ENCODE measurements around the gene FARS2. TPM values are rescaled to one million over a fixed set of nuclear protein-coding genes. Genes with fewer than 3 reads are reported as not detected.

The FARS2 gene
- total RNA-seq, 2 experiments from 2014 or later, result 18.4 to 20.0 TPM

DNA sequence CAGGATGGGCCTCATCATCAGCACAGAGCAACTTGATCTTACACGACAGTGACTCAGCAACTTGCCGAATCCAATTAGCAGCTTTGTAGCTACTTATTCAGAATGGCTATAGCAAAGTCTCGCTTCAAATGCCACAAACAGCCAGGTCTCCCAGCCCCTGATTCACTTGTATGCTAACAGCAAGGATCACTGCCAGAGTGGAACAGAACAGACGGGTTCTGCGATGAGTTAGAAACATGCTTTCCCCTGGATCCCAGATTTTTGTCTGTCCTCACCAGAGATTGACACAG is 491.0 kb downstream of the FARS2 start:
- Mint-ChIP-seq H3K36me3 (peaks cover 44% of the 10 kb centered on the region), H3K9me3 (peaks cover 20% of the 10 kb centered on the region), H3K4me3 (no peak overlapping the region), H3K4me1 (peaks cover 3% of the 10 kb centered on the region), H3K27ac (no peak overlapping the region), H3K27me3 (no peaks in the 10 kb centered on the region)
- DNase-seq, result no peak

DNA sequence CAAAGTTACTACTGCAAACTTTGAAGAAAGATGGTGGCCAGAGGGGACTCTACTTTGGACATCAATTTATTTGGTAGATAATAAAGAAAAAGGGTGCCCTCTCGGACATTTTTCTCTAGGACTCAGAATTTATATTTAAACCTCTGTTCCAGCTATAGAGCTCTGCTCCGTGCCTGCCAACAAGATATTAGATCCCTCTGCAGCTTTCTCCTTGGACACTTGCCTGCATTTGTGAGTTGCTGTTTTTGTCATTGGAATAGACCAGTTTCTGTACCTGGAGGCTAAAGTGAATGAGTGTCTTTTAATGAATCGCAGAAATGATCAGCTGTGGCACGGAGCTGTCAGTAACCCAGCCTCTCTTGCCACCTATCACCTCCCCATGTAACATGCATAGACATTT is 491.9 kb downstream of the FARS2 start:
- DNase-seq, result no peak
- Mint-ChIP-seq H3K27me3 (no peaks in the 10 kb centered on the region), H3K36me3 (peaks cover 44% of the 10 kb centered on the region), H3K9me3 (peaks cover 20% of the 10 kb centered on the region), H3K27ac (no peak overlapping the region), H3K4me3 (no peak overlapping the region), H3K4me1 (peaks cover 3% of the 10 kb centered on the region)

DNA sequence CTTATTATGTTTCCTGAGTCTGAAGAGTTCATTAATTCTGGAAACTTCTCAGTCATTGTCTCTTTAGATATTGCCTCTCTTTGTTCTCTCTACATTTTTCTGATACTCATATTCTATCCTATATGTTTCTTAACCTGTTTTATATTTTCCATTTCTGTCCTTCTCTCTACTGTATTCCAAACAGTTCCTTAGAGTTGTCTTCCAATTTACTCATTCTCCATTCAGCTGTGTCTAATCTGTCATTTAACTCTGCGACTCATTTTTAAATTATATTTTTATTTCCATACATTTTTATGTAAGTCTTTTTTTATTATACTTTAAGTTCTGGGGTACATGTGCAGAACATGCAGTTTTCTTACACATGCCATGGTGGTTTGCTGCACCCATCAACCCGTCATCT is 493.6 kb downstream of the FARS2 start:
- no peaks in the 10 kb centered on the region for H3K27me3 Mint-ChIP-seq
- H3K4me3 Mint-ChIP-seq, result no peak overlapping the region
- H3K27ac Mint-ChIP-seq, result no peak overlapping the region
- DNase-seq, result no peak
- H3K9me3 Mint-ChIP-seq, result peaks cover 20% of the 10 kb centered on the region
- H3K36me3 Mint-ChIP-seq, result peaks cover 40% of the 10 kb centered on the region
- H3K4me1 Mint-ChIP-seq, result peaks cover 3% of the 10 kb centered on the region

DNA sequence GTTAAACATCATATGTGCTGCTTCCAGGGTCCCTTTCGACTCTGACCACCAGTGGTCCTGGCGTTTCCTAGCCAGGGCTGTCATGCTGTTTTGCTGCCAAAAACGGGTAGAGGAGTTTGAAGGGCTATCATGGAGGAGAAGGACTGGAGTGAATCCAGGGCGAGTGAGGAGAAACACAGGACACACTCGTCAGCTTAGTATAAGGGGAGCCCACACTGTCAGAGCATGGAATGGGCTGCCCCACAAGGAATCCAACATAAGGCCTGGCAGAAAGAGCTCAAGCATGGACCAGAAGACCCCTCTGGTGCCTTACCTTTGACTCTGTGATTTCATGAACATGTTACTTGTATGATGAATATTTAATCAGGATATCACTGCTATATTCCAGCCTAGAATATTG is 498.3 kb downstream of the FARS2 start:
- H3K36me3 Mint-ChIP-seq, result peaks cover 12% of the 10 kb centered on the region
- no peaks in the 10 kb centered on the region for H3K27me3 Mint-ChIP-seq
- H3K4me1 Mint-ChIP-seq, result peaks cover 2% of the 10 kb centered on the region
- no peak overlapping the region for H3K27ac Mint-ChIP-seq
- H3K9me3 Mint-ChIP-seq, result peaks cover 10% of the 10 kb centered on the region
- no peak overlapping the region for H3K4me3 Mint-ChIP-seq
- DNase-seq, result no peak

DNA sequence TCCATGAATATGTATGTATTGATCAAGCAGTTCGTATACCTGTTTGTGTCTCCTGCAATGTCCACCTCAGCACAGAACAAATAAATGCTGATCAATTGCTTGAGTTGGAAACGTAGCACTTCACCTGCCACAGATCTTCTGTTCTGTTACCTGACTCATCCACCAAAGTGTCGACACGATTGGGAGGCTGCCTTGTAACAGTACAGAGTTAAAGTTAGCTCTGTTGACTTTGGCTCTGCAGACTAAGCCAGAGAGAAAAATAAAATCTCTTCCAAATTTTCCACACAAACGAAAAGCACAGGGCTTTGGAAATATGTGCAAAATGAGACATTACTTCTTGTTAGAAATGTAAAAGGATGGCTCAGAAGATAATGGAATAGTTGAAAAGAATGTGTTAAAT is 500.1 kb downstream of the FARS2 start:
- Mint-ChIP-seq H3K27ac (no peak overlapping the region), H3K9me3 (peaks cover under 1% of the 10 kb centered on the region), H3K36me3 (peaks cover under 1% of the 10 kb centered on the region), H3K4me3 (no peak overlapping the region), H3K4me1 (peaks cover 8% of the 10 kb centered on the region), H3K27me3 (no peaks in the 10 kb centered on the region)
- DNase-seq, result no peak

DNA sequence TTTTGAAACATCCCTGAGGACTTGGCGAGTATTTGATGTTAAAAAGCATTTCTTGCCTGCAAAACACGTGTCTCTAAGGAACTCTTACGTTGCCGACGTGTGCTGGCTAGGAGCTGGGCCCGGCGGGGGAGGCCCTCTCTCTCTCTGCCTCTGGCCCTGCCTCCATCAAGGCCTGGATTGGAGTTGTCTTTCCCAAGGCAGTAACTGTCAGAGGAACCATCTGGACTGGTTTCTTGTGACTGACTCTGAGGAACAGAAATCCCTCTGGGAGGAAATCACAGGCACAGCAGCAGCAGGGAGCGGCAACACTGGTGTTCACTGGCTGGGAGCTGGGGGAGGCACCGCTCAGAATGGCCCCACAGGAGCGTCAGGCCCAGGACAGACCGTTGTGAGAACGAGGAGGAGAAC is 501.3 kb downstream of the FARS2 start:
- no peaks in the 10 kb centered on the region for H3K27me3 Mint-ChIP-seq
- H3K4me1 Mint-ChIP-seq, result peaks cover 8% of the 10 kb centered on the region
- no peak overlapping the region for H3K27ac Mint-ChIP-seq
- peaks cover 3% of the 10 kb centered on the region for H3K36me3 Mint-ChIP-seq
- H3K9me3 Mint-ChIP-seq, result peaks cover 2% of the 10 kb centered on the region
- no peak overlapping the region for H3K4me3 Mint-ChIP-seq
- DNase-seq, result no peak

DNA sequence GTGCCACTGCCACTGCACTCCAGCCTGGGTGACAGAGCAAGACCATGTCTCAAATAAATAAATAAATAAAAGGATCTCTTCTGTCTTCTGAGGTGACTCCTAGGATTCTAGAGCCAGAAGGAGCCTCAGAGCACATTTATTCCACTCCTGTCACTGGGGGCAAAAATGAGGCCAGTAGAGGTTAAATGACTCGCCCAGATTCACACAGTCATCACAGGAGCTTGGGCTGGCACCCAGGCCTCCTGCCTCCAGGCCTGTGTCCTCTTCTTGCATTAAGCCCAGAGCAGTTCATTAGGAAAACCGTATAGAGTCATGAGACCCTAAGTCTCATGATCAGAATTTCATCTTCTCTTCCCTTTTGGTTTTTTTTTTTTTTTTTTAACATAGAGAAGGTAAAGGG is 502.1 kb downstream of the FARS2 start:
- DNase-seq, result no peak
- Mint-ChIP-seq H3K27me3 (no peaks in the 10 kb centered on the region), H3K36me3 (peaks cover 8% of the 10 kb centered on the region), H3K4me3 (no peak overlapping the region), H3K27ac (no peak overlapping the region), H3K9me3 (peaks cover 2% of the 10 kb centered on the region), H3K4me1 (peaks cover 8% of the 10 kb centered on the region)

DNA sequence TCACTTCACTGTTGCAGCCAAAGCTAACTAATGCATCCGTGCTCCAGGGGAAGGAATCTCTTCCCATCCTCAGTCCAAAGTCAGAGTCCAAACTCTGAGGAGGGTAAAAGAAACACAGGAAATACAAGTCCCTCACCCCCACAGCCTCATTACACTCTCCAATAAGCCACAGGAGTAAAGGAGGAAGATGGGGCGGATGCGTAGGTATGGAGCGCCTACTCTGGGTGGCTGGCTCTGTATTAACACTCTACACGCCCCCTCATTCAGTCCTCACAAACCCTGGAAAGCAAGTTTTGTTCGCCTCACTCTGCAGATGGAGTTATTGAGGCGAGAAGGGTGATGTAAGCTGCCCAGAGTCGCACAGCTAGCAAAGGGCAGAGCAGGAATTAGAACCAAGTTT is 502.6 kb downstream of the FARS2 start:
- Mint-ChIP-seq H3K9me3 (peaks cover 6% of the 10 kb centered on the region), H3K4me3 (no peak overlapping the region), H3K4me1 (peaks cover 8% of the 10 kb centered on the region), H3K27ac (no peak overlapping the region), H3K36me3 (peaks cover 12% of the 10 kb centered on the region), H3K27me3 (no peaks in the 10 kb centered on the region)
- DNase-seq, result no peak

DNA sequence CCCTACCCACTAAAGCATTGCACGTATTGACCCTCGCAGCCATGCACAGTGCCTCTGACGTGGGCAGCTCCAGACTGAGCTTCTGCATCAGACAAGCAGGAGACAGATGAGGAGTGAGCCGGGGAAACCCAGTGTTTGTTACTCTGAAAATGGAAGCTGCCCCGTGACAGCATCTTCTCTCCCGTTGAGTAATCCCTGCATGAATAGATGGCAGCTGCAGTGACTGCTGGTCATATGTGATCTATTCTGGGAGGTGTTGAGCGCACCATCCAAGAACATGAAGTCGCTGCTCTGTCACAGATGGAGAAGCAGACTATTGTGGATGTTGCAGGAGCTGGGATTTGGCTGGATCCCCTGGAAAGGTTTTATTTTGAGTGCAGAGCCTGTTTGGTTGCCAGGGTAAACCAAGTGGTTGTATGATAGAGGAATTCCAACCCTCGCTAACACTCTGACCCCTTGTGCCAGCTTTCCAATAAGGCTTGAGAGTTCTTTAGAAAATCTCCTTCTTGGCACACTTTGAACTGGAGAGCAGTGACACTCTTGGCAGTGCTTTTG is 503.2 kb downstream of the FARS2 start:
- Mint-ChIP-seq H3K36me3 (peaks cover 15% of the 10 kb centered on the region), H3K9me3 (peaks cover 7% of the 10 kb centered on the region), H3K27ac (no peak overlapping the region), H3K27me3 (no peaks in the 10 kb centered on the region), H3K4me1 (peaks cover 8% of the 10 kb centered on the region), H3K4me3 (no peak overlapping the region)
- DNase-seq, result no peak

DNA sequence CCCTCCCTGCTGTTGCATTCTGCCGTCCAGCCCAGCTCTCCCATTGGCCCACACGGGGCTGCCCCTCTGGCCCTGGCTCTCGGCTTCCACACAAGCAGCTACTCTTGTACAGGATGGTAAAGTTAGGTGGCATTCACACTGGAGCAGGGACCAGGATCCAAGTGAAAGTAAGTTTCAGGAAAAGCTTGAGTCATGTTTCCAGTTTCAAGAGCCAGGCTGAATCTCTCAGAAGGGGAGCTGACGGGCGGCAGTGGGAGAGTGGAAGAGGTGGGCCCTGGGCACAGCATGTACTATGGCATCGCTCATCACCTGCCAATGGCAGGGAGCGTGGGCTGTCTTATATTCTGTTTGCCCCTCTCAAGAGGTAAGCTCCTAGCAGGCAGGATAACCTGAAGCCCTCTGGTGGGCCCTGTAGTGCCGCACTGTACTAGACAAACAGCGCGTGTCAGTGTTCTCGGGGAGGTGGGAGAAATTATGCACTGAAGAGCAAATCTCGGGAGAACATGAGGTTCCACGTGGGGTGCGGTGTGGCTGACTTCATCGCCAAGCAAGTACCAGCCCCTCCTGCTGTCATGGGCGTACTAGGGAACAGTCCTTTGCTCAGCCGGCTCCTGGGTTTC is 503.9 kb downstream of the FARS2 start:
- H3K4me1 Mint-ChIP-seq, result peaks cover 8% of the 10 kb centered on the region
- DNase-seq, result no peak
- H3K27me3 Mint-ChIP-seq, result no peaks in the 10 kb centered on the region
- H3K27ac Mint-ChIP-seq, result no peak overlapping the region
- no peak overlapping the region for H3K4me3 Mint-ChIP-seq
- peaks cover 15% of the 10 kb centered on the region for H3K36me3 Mint-ChIP-seq
- H3K9me3 Mint-ChIP-seq, result peaks cover 7% of the 10 kb centered on the region

DNA sequence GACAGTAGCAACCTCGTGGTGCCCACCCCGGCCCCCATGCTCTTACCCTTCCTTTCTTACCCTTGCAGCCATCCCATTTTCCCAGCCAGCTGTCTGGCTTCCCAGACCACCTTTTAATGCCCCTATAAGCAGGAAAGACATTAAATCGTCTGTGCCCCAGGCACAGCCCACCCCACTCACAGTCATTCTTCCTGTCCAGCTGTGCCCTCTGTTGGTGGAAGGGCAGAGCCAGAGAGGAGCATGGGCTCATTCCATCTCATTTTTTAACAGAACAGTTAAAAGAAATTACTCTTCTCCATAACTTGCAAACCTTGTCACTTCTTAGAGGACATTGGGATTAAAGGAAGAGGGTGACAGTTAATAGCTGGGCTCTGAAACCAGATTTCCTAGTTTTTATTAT is 504.9 kb downstream of the FARS2 start:
- Mint-ChIP-seq H3K36me3 (peaks cover 15% of the 10 kb centered on the region), H3K27ac (no peak overlapping the region), H3K9me3 (peaks cover 7% of the 10 kb centered on the region), H3K27me3 (no peaks in the 10 kb centered on the region), H3K4me3 (no peak overlapping the region), H3K4me1 (peaks cover 8% of the 10 kb centered on the region)
- no peak for DNase-seq

DNA sequence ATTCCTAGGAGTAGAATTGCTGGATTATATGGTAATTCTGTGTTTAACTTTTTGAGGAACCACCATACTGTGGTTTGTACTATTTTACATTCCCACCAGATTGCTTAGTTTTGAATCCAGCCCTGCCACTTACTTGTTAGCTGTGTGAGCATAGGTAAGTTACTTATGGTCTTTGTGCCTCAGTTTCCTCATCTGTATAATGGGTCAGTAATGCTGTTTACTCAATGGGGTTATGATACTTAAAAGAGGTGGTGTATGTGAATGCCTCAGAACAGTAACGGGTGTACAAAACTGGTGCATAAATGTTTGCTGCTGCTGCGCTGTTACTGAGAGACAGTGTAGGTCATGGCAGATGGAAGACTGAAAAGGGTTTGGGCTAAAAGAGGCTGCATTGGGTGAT is 506.2 kb downstream of the FARS2 start:
- DNase-seq, result no peak
- H3K4me3 Mint-ChIP-seq, result no peak overlapping the region

DNA sequence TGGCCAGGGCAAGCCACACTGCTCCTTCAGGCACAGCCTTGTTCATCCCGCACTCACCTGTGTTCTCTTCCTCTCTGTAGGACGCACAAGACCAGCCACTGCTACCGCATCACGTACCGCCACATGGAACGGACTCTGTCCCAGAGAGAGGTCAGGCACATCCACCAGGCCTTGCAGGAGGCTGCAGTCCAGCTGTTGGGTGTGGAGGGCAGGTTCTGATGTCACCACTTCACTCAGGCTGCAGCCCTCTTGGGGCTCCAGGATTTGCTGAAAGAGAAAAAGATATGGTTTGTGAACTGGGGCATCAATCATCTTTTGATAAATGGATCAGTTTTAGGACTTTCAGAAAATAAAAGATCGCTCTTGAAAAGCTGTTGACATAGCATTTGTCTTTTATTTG is 509.9 kb downstream of the FARS2 start:
- H3K27ac Mint-ChIP-seq, result no peak overlapping the region
- no peaks in the 10 kb centered on the region for H3K27me3 Mint-ChIP-seq
- no peak for DNase-seq
- H3K4me1 Mint-ChIP-seq, result peaks cover under 1% of the 10 kb centered on the region
- no peak overlapping the region for H3K4me3 Mint-ChIP-seq
- peaks cover 7% of the 10 kb centered on the region for H3K9me3 Mint-ChIP-seq
- H3K36me3 Mint-ChIP-seq, result peaks cover 22% of the 10 kb centered on the region

More for the DNA sequence above, 506.2 kb downstream of the FARS2 start:
- Mint-ChIP-seq H3K27ac (no peak overlapping the region), H3K4me1 (peaks cover 8% of the 10 kb centered on the region), H3K27me3 (no peaks in the 10 kb centered on the region), H3K36me3 (peaks cover 15% of the 10 kb centered on the region), H3K9me3 (peaks cover 7% of the 10 kb centered on the region)

DNA sequence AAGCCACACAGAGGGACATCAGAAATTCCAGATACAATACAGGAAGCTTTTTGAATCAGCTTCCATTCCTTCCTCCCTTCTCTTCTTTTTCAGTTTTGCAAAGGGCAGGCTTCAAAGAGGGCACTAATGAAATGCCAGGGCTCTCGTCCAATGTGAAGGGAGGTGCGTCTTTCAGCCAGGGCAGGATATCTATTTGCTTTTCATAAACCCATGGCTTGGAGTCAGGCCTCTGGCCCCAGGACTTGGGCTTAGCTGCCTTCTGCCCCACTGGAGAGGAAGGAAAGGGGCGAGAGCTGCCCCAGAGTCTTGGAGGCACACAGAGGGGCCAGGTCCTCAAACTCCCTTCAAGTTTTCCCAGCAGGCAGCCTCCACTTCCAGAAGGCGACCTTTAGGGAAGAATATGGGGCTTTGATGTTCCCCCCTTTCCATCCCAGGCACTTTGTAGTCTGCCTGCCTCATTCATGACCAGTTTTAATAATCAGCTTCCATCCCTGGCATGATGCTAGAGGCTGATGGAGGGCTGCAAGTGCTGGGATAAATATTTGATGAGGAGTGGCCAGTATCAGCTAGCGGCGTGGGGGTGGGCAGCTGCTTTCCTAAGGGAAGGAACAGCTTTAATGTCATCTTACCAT is 510.6 kb downstream of the FARS2 start:
- Mint-ChIP-seq H3K4me3 (no peak overlapping the region), H3K27me3 (no peaks in the 10 kb centered on the region), H3K36me3 (peaks cover 22% of the 10 kb centered on the region), H3K9me3 (peaks cover 5% of the 10 kb centered on the region), H3K27ac (no peak overlapping the region), H3K4me1 (no peaks in the 10 kb centered on the region)
- DNase-seq, result no peak

DNA sequence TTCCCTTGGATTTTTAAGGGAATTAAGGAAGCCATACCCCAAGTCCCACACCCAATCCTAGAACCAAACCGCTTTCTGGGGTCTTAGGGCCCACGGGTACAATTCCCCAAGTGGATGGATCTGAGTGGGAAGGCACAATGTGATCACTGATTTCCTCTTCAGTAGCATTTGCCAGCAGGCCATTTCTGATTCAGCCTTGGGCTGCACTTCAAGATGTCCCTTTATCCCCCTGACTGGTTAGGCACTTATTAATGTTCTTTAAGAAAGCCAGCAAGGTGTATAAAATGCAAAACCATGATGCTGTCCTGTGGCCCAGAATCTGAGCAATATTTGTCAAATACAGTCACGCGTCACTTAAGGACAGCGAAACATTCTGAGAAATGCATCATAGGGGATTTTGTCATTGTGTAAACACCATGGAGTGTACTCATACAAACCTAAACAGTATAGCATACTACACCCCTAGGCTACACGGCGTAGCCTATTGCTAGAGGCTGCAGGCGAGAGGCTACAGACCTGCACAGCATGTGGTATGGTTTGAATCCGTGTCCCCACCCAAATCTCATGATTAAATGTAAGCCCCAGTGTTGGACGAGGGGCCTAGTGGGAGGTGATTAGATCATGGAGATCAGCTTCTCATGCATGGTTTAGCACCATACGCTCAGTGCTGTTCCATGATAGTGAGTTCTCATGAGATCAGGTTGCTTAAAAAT is 511.3 kb downstream of the FARS2 start:
- Mint-ChIP-seq H3K4me3 (no peak overlapping the region), H3K27me3 (no peaks in the 10 kb centered on the region), H3K4me1 (no peaks in the 10 kb centered on the region), H3K36me3 (peaks cover 19% of the 10 kb centered on the region), H3K27ac (no peak overlapping the region), H3K9me3 (peaks cover 5% of the 10 kb centered on the region)
- no peak for DNase-seq

DNA sequence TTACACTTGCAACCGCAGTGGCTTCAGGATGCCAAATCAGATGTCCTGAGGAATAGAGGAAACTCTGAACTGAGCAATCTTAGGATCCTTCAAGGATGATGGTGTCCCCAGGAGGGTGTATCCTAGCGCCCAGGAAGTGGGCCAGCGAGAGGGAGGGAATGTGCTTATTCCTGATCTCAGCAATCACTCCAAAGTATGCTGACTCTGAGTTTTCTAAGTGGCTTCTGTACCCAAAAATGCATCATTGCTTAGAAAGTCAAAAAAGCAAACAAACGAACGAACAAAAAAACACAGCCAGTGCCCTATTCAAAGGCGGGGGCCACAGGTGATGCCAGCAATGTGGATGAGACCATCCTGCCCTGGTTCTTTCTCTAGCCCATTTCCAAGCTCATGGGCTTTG is 514.8 kb downstream of the FARS2 start:
- Mint-ChIP-seq H3K36me3 (peaks cover 7% of the 10 kb centered on the region), H3K4me1 (no peaks in the 10 kb centered on the region), H3K4me3 (no peak overlapping the region), H3K27me3 (no peaks in the 10 kb centered on the region), H3K9me3 (no peaks in the 10 kb centered on the region), H3K27ac (no peak overlapping the region)
- no peak for DNase-seq

All from activated naive CD8-positive, alpha-beta T cell treated with anti-CD3 and anti-CD28 coated beads for 36 hours (primary cell).